Germinal center (tissue), 1 donor: Measurements from ENCODE around the gene RAB35.

ENCODE experiments used
- DNase-seq: peaks from one replicate; pipeline ENCODE4 v3.0.0; 2012; ENCODE audit warnings: mixed read lengths, low spot score

RAB35 gene

DNA sequence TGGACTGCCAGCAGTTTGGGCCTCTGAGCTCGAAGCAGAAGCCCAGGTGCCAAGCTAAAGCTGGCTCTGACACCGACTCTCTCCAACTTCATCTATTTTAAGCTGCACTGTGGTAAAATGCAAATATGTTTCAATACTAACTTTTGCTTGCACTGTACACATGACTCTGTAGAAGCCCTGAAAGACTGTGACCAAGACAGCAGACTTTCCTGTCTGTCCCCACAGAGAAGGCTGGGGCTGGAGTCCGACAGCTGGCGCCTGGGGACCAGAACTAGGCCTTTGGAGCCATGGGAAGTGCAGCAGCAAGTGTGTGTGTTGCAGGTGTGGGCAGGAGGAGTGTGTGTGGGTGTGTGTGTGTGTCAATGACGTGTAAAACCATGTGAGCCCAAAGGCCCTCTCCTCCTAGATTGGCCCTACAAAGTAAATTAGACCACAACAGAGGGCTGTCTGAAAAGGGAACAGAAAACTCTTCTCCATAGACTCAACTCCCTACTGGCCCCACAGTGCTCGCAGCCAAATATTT lies 16.4 kb upstream of the RAB35 start:
- peak; percentile 75 for DNase-seq

DNA sequence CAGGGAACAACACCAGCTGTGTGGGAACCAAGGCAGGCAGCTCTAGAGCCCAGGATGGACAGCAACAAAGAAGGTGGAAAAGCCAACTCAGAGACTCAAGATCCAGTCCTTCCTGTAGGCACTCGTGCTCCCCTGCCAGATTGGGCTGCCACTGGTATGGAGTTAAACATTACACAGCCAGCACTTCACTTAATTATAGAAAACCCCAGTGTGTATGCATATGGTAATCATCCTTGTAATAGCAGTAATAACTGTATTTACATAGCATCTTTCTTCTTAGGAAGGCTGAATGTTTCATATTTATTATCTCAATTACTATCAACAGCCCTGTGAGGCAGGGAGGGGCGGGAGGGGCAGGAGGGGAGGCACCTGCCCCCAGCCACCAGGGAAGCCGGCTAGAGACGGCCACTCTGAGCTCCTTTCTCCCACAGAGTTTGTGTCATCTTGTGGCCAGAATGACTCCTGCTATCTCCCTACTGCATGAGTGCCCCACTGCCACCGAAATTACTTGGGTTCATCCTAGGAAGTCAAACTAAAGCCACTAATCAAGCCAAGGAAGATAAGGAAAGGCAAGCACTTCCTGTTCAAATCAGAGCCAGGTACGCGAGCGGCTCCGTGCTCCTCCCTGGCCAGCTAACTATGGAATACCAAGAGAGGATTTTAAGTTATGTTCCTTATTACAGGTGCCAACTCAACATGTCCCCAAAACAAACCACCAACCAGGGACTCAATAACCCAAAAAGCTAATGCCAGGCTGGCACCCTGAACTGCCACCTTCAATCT lies 15.7 kb upstream of the RAB35 start:
- DNase-seq: no peak

GRCh38 chr12:120131116-120131515 lies 14.6 kb upstream of the RAB35 start:
- DNase-seq: no peak

DNA sequence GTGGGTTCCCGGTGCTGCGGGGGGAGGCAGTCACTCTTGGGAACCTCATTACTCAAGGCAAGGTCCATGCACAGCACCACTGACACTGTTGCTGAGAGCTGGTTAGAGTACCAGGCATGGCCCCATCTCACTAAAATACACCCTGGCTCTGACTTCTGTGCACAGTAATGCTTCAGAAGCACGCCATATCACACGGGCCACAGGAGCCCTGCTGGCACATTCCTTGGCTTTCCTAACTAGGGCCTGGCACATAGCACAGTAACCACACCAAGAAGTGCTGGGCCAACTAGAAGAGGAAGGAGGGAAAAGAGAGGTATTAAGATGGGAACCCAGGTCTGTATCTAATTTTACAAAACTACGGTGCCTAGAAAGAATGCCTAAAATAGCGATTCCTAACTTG lies 13.5 kb upstream of the RAB35 start:
- DNase-seq: no peak

DNA sequence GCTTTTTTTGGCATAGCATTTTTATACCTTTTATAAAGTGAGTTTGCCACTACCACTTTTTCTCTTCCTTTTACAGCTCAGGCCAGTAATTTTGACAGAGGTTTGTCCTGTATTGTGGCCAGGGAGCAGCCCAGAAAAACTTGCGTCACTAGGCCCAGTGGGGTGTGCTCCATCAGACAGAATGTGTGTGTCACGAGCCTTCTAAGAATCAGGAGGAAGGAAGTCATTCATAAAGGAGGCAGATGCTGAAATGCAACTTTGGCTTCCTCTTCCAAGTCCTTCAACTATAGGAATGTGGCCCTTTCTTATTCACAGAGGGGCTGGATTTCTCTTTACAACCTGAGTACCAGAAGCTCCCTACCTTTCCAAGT lies 10.1 kb upstream of the RAB35 start:
- no peak for DNase-seq

GRCh38 chr12:120125792-120126634 lies 9.5 kb upstream of the RAB35 start:
- DNase-seq: no peak

- DNase-seq: no peak
Observed at GRCh38 chr12:120125029-120125428, 8.5 kb upstream of the RAB35 start.

DNA sequence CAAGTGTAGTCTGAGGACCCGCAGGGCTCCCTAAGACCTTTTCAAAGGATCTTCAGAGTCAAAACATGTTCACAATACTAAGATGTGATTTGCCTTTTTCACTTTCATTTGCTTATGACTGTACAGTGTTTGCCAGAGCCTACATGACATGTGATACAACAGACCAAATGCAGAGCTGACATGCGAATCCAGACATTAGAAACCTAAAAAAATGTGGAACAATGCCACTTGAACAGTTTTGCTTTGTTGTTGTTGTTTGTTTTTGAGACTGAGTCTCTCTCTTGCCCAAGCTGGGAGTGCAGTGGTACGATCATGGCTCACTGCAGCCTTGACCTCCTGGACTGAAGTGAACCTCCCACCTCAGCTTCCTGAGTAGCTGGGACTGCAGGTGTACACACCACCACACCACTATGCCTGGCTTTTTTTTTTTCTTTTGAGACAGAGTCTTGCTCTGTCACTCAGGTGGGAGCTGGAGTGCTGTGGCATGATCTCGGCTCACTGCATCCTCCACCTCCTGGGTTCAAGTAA lies 5.3 kb upstream of the RAB35 start:
- DNase-seq: peak; percentile 54

- no peak for DNase-seq
Observed at GRCh38 chr12:120121343-120121742, 4.8 kb upstream of the RAB35 start.

DNA sequence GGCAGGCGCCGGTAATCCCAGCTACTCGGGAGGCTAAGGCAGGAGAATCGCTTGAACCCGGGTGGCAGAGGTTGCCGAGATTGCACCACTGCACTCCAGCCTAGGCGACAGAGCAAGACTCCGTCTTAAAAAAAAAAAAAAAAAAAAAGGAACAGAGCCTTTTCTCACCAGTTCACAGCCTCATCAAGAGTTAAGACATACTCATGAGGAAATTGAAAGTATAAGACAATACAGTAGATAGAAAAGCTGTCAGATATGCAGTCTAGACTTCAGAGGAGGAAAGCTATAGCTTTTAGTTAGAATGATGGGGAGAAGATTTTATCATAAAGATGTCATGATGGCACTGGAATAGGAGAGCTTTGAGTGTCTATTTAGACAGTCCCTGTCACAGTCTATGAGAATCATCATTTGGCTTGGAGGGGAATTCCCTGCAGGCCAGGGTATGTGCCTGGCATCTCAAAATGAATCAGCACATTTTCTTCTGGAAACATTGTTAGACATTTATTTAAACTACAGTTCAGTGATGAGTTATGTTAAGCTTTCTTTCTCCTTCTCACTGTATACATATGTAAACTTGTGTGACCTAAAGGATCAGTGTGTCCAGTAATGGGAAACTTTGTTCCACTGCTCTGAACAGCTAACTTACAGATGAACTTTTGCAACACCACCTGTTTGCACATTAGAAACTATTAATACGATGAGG lies 2.9 kb upstream of the RAB35 start:
- no peak for DNase-seq

DNA sequence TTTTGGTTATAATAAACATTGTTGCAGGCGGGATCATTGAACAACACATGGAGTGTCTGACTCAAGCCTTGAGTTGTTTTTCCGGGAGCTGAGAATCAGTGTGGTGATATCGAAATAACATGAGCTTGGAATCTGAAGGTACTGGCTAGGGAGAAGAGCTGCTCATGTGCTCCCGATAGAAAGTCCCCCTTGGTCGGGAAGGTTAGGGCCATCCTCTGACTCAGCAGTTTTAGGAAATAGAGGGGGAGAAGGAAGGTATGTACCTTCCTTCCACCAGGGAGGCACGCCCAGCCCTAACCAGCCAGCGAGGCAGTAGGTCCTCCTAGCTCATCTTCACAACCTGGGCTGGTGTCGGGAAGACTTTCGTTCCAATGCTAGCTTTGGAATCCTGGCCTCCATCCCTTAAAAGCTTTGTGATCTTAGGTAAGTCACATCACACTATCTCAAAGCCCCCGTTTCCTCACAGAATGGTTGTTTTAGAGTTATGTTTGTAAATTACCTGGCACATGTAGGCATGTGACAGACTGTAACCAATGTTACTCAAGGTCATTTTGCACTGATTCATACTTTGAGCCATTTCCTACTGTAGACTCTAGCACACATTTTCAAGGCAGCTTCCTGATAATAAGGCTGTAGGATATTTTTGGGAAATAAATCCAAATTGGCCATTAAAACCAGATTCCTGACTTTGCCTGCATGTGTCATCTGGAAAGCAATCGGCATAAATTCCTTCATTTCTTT lies 1.9 kb upstream of the RAB35 start:
- no peak for DNase-seq

GRCh38 chr12:120117961-120118320 lies 1.4 kb upstream of the RAB35 start:
- DNase-seq: no peak

DNA sequence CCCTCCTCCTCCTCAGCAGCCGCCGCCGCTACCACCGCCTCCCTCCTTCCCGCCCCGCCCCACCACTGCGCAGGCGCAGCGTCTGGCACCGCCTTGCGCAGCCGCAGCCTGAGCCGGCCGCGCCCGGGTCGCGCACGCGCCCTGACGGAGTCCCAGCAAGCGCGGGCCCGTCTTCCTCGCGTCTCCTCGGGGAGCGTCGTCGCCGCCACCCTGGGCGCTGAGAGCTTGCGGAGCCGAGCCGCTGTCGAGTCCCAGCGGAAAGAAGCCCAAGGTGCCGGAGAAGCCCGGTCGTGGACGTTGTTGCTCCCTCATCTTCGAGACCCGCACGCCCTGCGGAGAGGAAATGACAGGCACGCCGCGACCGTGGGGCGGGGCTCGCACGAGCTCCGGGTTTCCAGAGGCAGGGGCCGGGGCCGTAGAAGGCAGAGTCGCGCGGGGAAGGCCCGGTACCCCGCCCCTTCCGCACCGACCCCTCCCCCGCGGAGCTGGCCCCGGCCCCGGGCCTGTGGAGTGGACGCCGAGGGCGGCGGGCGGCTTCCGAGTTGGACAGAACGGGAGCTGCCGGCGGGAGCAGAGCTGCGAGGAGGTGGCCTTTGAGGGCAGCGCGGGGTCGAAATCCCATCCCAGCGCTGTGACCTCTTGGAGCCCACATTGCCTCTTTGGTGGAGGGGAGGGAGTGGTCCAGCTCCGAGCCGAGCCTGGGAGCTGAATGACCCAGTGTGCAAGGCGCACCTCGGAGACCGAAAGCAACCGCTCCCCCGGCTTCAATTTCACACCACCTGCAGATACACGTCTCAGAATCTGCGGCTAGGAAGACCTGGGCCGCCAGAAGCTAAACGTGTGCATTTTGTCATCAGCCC lies 469 bp upstream of the RAB35 start:
- peak; percentile 99 for DNase-seq

DNA sequence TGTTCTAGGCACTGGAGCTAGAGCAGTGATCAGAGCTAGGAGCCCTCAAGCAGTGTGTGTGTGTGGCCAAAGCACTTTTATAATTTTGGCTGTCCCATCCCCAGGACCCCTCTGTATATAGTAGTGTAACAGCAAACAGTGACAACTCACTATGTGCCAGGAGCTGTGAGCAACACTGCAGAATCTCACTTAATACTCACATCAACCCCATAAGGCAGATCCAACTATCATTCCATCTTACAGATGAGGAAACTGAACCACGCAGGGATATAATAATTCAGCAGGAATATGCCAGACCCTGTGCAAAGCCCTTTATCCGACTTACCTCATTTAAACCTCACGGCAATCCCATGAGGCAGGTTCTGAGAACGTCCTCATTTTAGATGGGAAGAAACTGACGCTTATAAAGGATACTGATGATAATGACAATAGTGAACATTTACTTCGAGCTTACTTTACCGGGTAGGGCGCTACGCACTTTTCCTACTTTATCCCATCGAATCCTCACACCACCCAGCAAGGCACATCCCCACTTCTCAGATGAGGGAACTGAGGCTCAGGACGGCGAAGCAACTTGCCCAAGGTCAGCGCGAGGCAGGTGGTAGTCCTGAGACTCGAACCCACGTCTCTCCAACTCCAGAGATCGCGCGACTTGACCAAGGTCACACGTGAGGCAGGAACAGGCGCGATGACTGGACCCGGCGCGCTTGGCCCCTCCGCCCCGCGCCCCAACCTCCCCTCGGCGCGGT lies 687 bp downstream of the RAB35 start:
- no peak for DNase-seq

- no peak for DNase-seq
Observed at GRCh38 chr12:120115066-120115465, 1.5 kb downstream of the RAB35 start.

- peak; percentile 81 for DNase-seq
Observed at GRCh38 chr12:120110550-120111501, 5.7 kb downstream of the RAB35 start.

DNA sequence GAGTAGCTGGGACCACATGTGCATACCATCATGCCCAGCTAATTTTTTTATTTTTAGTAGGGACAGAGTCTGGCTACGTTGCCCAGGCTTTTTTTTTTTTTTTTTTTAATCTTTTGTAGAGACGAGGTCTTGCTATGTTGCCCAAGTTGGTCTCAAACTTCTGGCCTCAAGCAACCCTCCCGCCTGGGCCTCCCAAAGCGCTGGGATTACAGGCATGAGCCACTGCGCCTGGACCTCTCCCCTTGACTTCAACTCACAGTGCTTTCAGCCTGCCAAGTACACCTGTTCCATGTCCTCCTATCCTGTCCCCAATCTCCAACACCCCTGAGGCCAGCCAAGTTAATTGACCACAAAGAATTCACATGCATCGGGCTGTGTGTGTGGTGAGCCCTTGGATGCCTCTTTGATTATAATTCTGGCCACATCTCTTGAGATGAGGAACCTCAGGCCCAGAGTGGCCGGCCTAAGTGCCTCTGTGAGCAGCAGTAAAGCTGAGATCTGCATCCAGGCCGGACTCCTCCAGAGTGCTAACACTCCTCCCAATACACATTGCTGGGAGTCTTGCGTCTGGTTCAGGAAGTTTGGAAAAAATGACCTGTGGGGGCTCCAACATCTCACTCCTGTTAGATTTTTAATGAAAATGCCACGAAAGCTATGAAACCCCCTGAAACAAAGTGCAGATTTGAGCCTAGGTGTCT lies 6.8 kb downstream of the RAB35 start:
- DNase-seq: no peak

DNA sequence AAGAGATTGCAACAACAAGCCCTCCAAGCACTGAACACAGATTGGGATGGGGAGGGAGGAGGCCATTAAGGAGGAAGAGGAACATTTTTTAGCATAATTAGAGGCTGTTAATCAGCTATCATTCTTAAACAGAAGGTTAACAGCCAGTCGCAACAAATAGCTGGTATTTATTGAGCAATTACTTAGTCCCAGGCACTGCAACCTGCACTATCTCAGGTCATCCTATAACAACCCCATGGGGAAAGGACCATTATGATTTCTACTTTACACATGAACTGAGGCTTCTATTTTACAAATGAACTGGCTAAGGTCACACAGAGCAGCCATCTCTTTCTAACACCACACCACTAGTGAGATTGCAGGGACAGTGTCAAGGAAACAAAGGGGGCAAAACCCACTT lies 10.4 kb downstream of the RAB35 start:
- no peak for DNase-seq
